22Rv1 (cell line): ENCODE data around the gene AGAP1.

Experiments
- CTCF ChIP-seq: fragments of 450-650 bp; IDR thresholded peaks from 2 replicates; pipeline ENCODE4 v1.5.1; 2017; ENCODE audit warnings: mild to moderate bottlenecking
- ZFX ChIP-seq: fragments of 450-650 bp; IDR thresholded peaks from 2 replicates; pipeline ENCODE4 v1.6.1; 2017; ENCODE audit warnings: antibody characterized with exemption, borderline replicate concordance

- no peak for TF ChIP-seq CTCF
- no peak for TF ChIP-seq ZFX
These were observed 552.9 kb downstream of the AGAP1 start for GRCh38 chr2:236046715-236047114.
